K562 (cell line): ENCODE data around the gene TMSB4X. TPM values are rescaled to one million over a fixed set of nuclear protein-coding genes. Genes with fewer than 3 reads are reported as not detected.

Experiments used
- ATAC-seq: fragments of 200-7000 bp; cut with Tn5 transposase; 3 replicates; pipeline ENCODE4 v1.9.1; 2020; ENCODE audit warnings: moderate library complexity
- BruUV-seq: library from RNA; stranded (reverse); fragments of 400-500 nt; replicated peaks from 2 replicates; lab custom pipeline; 2021; lab: Mats Ljungman, UMichigan
- CTCF ChIA-PET: fragments of 300-600 bp; formaldehyde crosslinking; extraction: SDS; loops from one replicate; lab custom pipeline; 2021; ENCODE audit warnings: low intra/inter-chr PET ratio; lab: Yijun Ruan, JAX
- POLR2A ChIA-PET: fragments of 300-600, 350-650 bp; sonication (Branson Sonifier 250); formaldehyde crosslinking; extraction: SDS; loops from one replicate; lab custom pipeline; 2021; ENCODE audit warnings: antibody characterized with exemption, inconsistent platforms; lab: Yijun Ruan, JAX
- DNase-seq, 4 experiments: peaks; one replicate each; pipeline versions ENCODE4 v3.0.0 to v3.0.0-alpha.2; 2011 to 2018; ENCODE audit warnings: low spot score in 3 of 4, mixed read lengths in 3 of 4; ENCODE audit errors: extremely low read depth in 1 of 4
- FAIRE-seq: peaks from 2 replicates; lab custom pipeline; 2011; peaks lifted over from hg19 to GRCh38; lab: Jason Lieb, UNC
- H2AFZ ChIP-seq: 2 replicates; pipeline ENCODE4 v1.6.0; 2011; ENCODE audit warnings: low read depth, low read length, control low read depth, inconsistent platforms
- H3K27ac ChIP-seq: fragments of 200-600 bp; 3 replicates; pipeline ENCODE4 v1.8.0; 2011; ENCODE audit warnings: low read depth, mild to moderate bottlenecking, control low read depth, inconsistent platforms, low read length, moderate library complexity, mixed read lengths; ENCODE audit errors: extremely low read depth
- H3K27me3 ChIP-seq, 2 experiments: fragments of 300-600 bp in 1 of 2; 2 replicates in 1 of 2; 3 replicates in 1 of 2; pipeline versions ENCODE4 v1.6.0 to v1.8.0; 2011; ENCODE audit warnings: inconsistent platforms in 2 of 2, low read length in 2 of 2, mild to moderate bottlenecking in 1 of 2, mixed read lengths in 1 of 2, moderate library complexity in 1 of 2; ENCODE audit not compliant: control insufficient read depth in 2 of 2, insufficient read depth in 2 of 2
- H3K36me3 ChIP-seq: fragments of 300-600 bp; 3 replicates; pipeline ENCODE4 v1.8.0; 2011; ENCODE audit warnings: mild to moderate bottlenecking, low read length, inconsistent platforms; ENCODE audit not compliant: control insufficient read depth, insufficient read depth
- H3K4me1 ChIP-seq, 2 experiments: fragments of 200-600 bp in 1 of 2; replicated peaks in 1 of 2; 2 replicates in 1 of 2; 3 replicates in 1 of 2; pipeline versions ENCODE4 v1.5.1 to v1.8.0; 2011; ENCODE audit warnings: inconsistent platforms in 2 of 2, low read length in 2 of 2, mild to moderate bottlenecking in 1 of 2, mixed read lengths in 1 of 2, moderate library complexity in 1 of 2; ENCODE audit not compliant: control insufficient read depth in 2 of 2, insufficient read depth in 2 of 2
- H3K4me2 ChIP-seq: 2 replicates; pipeline ENCODE4 v1.6.1; 2011; ENCODE audit warnings: low read length, control low read depth, inconsistent platforms, mixed read lengths; ENCODE audit not compliant: insufficient read depth
- H3K4me3 ChIP-seq: fragments of 200-600 bp; sonication (generic), shearing (Covaris generic); 2 replicates; pipeline ENCODE4 v1.5.1; 2016; ENCODE audit warnings: control low read depth, inconsistent platforms
- H3K79me2 ChIP-seq: fragments of 200-600 bp; 3 replicates; pipeline ENCODE4 v1.8.0; 2011; ENCODE audit warnings: low read length, inconsistent platforms; ENCODE audit not compliant: control insufficient read depth, insufficient read depth
- H3K9ac ChIP-seq, 2 experiments: 2 replicates each; pipeline versions ENCODE4 v1.6.0 to v1.6.1; 2011; ENCODE audit warnings: low read depth in 2 of 2, low read length in 2 of 2, control low read depth in 1 of 2, inconsistent platforms in 1 of 2, mild to moderate bottlenecking in 1 of 2, mixed read lengths in 1 of 2; ENCODE audit not compliant: insufficient read depth in 1 of 2
- H3K9me1 ChIP-seq: one replicate; pipeline ENCODE4 v1.6.0; 2011; ENCODE audit warnings: inconsistent platforms, mild to moderate bottlenecking, low read length, moderate library complexity; ENCODE audit not compliant: control insufficient read depth, insufficient read depth
- H3K9me3 ChIP-seq: replicated peaks from 2 replicates; pipeline ENCODE4 v1.5.1; 2011; ENCODE audit warnings: low read depth, low read length, inconsistent platforms; ENCODE audit not compliant: control insufficient read depth, insufficient read depth
- H4K20me1 ChIP-seq: replicated peaks from 2 replicates; pipeline ENCODE4 v1.6.1; 2011; ENCODE audit warnings: low read length, inconsistent platforms, mixed read lengths; ENCODE audit not compliant: control insufficient read depth, insufficient read depth
- ARID4B ChIP-seq: sonication (generic); formaldehyde crosslinking; IDR thresholded peaks from 2 replicates; pipeline ENCODE4 v1.8.0; 2022; ENCODE audit warnings: mild to moderate bottlenecking, missing genetic modification reagents
- CHD1 ChIP-seq: fragments of 200-600 bp; sonication (generic); IDR thresholded peaks from one replicate; pipeline ENCODE4 v1.6.1; 2012; ENCODE audit warnings: mild to moderate bottlenecking, moderate library complexity, low read length, inconsistent platforms
- FIP1L1 ChIP-seq: fragments of 200-400 bp; formaldehyde crosslinking; IDR thresholded peaks from 2 replicates; pipeline ENCODE4 v1.6.1; 2018; ENCODE audit warnings: mild to moderate bottlenecking, low read depth, low read length; ENCODE audit not compliant: poor library complexity, severe bottlenecking
- FOXK1 ChIP-seq: sonication (generic); formaldehyde crosslinking; IDR thresholded peaks from 2 replicates; pipeline ENCODE4 v1.8.0; 2022; ENCODE audit warnings: missing genetic modification reagents, mild to moderate bottlenecking, borderline replicate concordance
- GATA2 ChIP-seq: sonication (generic); formaldehyde crosslinking; IDR thresholded peaks from 2 replicates; pipeline ENCODE4 v1.4.0; 2020; ENCODE audit warnings: mild to moderate bottlenecking, missing genetic modification reagents
- NUFIP1 ChIP-seq: fragments of 450-650 bp; IDR thresholded peaks from 2 replicates; pipeline ENCODE4 v1.6.1; 2018; ENCODE audit not compliant: partially characterized antibody
- PHTF2 ChIP-seq: fragments of 250-450 bp; sonication (Bioruptor Pico); IDR thresholded peaks from 2 replicates; pipeline ENCODE4 v1.5.0; 2021; ENCODE audit warnings: mild to moderate bottlenecking
- RCOR1 ChIP-seq, 2 experiments: IDR thresholded peaks; 2 replicates each; pipeline ENCODE4 v1.6.1; 2012; ENCODE audit warnings: low read depth in 2 of 2, low read length in 2 of 2, borderline replicate concordance in 1 of 2, improper control_type of control experiment in 1 of 2
- SMAD2 ChIP-seq: fragments of 150-350 bp; IDR thresholded peaks from 2 replicates; pipeline ENCODE4 v1.6.1; 2014; ENCODE audit warnings: low read depth, mild to moderate bottlenecking, low read length
- ZBTB1 ChIP-seq: sonication (generic); formaldehyde crosslinking; IDR thresholded peaks from 2 replicates; pipeline ENCODE4 v1.8.1; 2023; ENCODE audit warnings: missing genetic modification reagents, low read depth, mild to moderate bottlenecking, borderline replicate concordance
- ZNF224 ChIP-seq: sonication (generic); formaldehyde crosslinking; IDR thresholded peaks from 2 replicates; pipeline ENCODE4 v1.8.0; 2022; ENCODE audit warnings: mild to moderate bottlenecking, missing genetic modification reagents
- ZNF398 ChIP-seq: fragments of 250-450 bp; sonication (Bioruptor Pico); IDR thresholded peaks from 2 replicates; pipeline ENCODE4 v1.8.0; 2021; ENCODE audit warnings: moderate library complexity, mild to moderate bottlenecking, inconsistent platforms
- ZNF408 ChIP-seq: fragments of 250-450 bp; sonication (Bioruptor Pico); IDR thresholded peaks from 2 replicates; pipeline ENCODE4 v1.4.0; 2020; ENCODE audit warnings: low read depth, mild to moderate bottlenecking, moderate library complexity
- WGBS: fragments of 100-300 bp; shearing (Covaris generic); methylation state at CpG from one replicate; pipeline ENCODE4 v1.1.6; 2016; ENCODE audit warnings: low coverage, mixed read lengths; ENCODE audit not compliant: insufficient coverage; ENCODE audit errors: missing lambda C conversion rate; 5-methylcytosine and 5-hydroxymethylcytosine counted together
- in situ Hi-C: fragments of 300-500 bp; cut with MboI; formaldehyde crosslinking; loops from 4 replicates; pipeline ENCODE4 v1.15.0; 2018; ENCODE audit warnings: inconsistent platforms, mixed read lengths
- intact Hi-C: fragments of 100-400 bp; cut with micrococcal nuclease; formaldehyde crosslinking; loops from 2 replicates; pipeline ENCODE4 v1.14.2; 2022
- polyA plus RNA-seq, 8 experiments: library from polyadenylated mRNA; depleted of rRNA in 4 of 8; stranded (reverse) in 5 of 8; unstranded in 3 of 8; fragments of >200 nt; fragmentation: Nextera tagmentation in 2 of 8; fragmentation: Illumina TruSeq in 1 of 8; extraction: Ambion mirVana in 2 of 8; extraction: Trizol in 1 of 8; gene quantifications; 2 replicates each; pipeline versions ENCODE4 v1.2.1 to v1.2.3, GENCODE V29; 2011 to 2014; ENCODE audit warnings: inconsistent platforms in 1 of 8, missing spikeins in 1 of 8
- total RNA-seq, 7 experiments: library from RNA; depleted of rRNA in 6 of 7; stranded (reverse); fragments of >200 nt in 6 of 7; fragmentation: Illumina TruSeq in 2 of 7; extraction: Trizol in 2 of 7; gene quantifications; 2 replicates each; pipeline versions ENCODE4 v1.2.1 to v1.2.3, GENCODE V29; 2011 to 2021; ENCODE audit warnings: low replicate concordance in 1 of 7
- TF ChIP-seq, protein P1 (sequence below): fragments of 200-800 bp; sonication (Bioruptor generic); IDR thresholded peaks from 2 replicates; pipeline ENCODE4 v1.6.1; 2017; ENCODE audit warnings: missing genetic modification characterization, missing compliant biosample characterization

The TMSB4X gene
- total and polyA plus RNA-seq, 9 of the 15 experiments (the other 6 are each of a cell fraction or from before 2014, with no cell fraction given), result 1,035 to 2,035 (median 1,529) TPM

DNA sequence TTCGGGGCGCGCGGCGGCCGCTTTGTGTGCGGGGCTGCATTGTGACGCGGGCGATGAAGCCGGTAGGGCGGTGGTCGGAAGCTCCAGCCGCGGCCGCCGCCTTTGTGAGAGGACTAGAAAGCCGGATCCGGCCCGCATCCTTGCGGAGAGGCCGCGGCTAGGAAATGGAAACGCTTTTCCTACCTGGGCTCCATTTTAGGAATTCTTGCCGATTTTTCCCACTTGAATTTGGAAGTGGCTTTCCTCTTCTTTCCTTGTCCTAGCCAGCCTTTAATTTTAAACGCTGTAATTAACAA is 708 bp downstream of the TMSB4X start:
- CTCF ChIA-PET, result interaction anchor here (0.6 to 1.1 kb wide), 2 partner anchors 29 to 244 kb away, joined by 4 read pairs; no protein-coding TSS in a partner anchor
- in situ Hi-C loops, result no loop called here
- FAIRE-seq, result no peak
- TF ChIP-seq ZNF398 (CRISPR knock-in tag) (no peak), FOXK1 (CRISPR knock-in tag) (0 out of 2 replicates have a peak, but pooled peaks have one; percentile 44), ZNF408 (CRISPR knock-in tag) (no peak), PHTF2 (CRISPR knock-in tag) (0 out of 2 replicates have a peak, but pooled peaks have one; percentile 42), FIP1L1 (peak; percentile 32), NUFIP1 (no peak), RCOR1 (IDR thresholded peaks at IDR 0.05; ENCODE audit: borderline replicate concordance in 1 of 2, low read depth in 2 of 2, low read length in 2 of 2) (no peak), ZBTB1 (no peak), ARID4B (CRISPR knock-in tag) (no peak), ZNF224 (no peak), SMAD2 (no peak), CHD1 (no peak), GATA2 (CRISPR knock-in tag) (no peak)
- TF ChIP-seq, protein P1, sequence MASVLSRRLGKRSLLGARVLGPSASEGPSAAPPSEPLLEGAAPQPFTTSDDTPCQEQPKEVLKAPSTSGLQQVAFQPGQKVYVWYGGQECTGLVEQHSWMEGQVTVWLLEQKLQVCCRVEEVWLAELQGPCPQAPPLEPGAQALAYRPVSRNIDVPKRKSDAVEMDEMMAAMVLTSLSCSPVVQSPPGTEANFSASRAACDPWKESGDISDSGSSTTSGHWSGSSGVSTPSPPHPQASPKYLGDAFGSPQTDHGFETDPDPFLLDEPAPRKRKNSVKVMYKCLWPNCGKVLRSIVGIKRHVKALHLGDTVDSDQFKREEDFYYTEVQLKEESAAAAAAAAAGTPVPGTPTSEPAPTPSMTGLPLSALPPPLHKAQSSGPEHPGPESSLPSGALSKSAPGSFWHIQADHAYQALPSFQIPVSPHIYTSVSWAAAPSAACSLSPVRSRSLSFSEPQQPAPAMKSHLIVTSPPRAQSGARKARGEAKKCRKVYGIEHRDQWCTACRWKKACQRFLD (CRISPR knock-in tag), result no peak

More for the DNA sequence above, 708 bp downstream of the TMSB4X start:
- POLR2A ChIA-PET, result interaction anchor here (0.5 to 3.1 kb wide), 22 partner anchors 10 to 596 kb away, joined by 3 to 32 read pairs (median 4); no protein-coding TSS in a partner anchor
- no peak overlapping the region for H2AFZ ChIP-seq
- DNase-seq (no peak), ATAC-seq (no peak)
- H3K9me1 ChIP-seq, result no peaks in the 10 kb centered on the region
- H3K9me3 ChIP-seq, result no peaks in the 10 kb centered on the region
- peak overlapping the region; percentile 94 for H3K4me2 ChIP-seq
- BruUV-seq, result TSS peak; percentile 63
- H3K36me3 ChIP-seq, result peaks cover 12% of the 10 kb centered on the region; the same call in 2 of the 3 replicates
- intact Hi-C loops, result loop anchor here (1.0 to 5.0 kb wide), 3 partner anchors 24 to 317 kb away; no protein-coding TSS in a partner anchor
- peaks cover 46% of the 10 kb centered on the region for H3K79me2 ChIP-seq
- H3K9ac ChIP-seq, result peak overlapping the region; percentile 89 to 97
- H4K20me1 ChIP-seq, result peaks cover 6% of the 10 kb centered on the region; the same call in 1 of the 2 replicates
- peaks cover 12 to 32% of the 10 kb centered on the region in 2 experiments; a peak in 4 of 5 replicates for H3K4me1 ChIP-seq
- H3K27me3 ChIP-seq, result no peaks in the 10 kb centered on the region
- H3K27ac ChIP-seq, result peak overlapping the region; percentile 95
- peak overlapping the region; percentile 97 for H3K4me3 ChIP-seq
- under 1% methylated on average over 17 of the region's 26 CpGs for WGBS
